Prostate gland (tissue), 2 donors: ENCODE measurements around the gene RAI14. TPM values are rescaled to one million over a fixed set of nuclear protein-coding genes. Genes with fewer than 3 reads are reported as not detected.
A peak's percentile ranks its signal among the peaks of the same experiment; 100 is the strongest.
"Not testable (repeated sequence)": the region's sequence is repeated elsewhere in the genome, so short reads cannot be mapped to it uniquely, and the experiment has no call there.

Experiments used
- DNase-seq: peaks from one replicate; pipeline ENCODE4 v3.0.0-alpha.2; 2019; ENCODE audit warnings: low spot score
- H3K27ac ChIP-seq, 2 donors: fragments of 200-600 bp; sonication (generic); 2 replicates each; pipeline ENCODE4 v1.5.1; 2017 to 2019
- H3K27me3 ChIP-seq: fragments of 200-600 bp; sonication (generic); replicated peaks from 2 replicates; pipeline ENCODE4 v1.5.1; 2019; ENCODE audit not compliant: insufficient read depth
- H3K36me3 ChIP-seq, 2 donors: fragments of 200-600 bp; sonication (generic); 1 replicate in 1 of 2; 2 replicates in 1 of 2; pipeline versions ENCODE4 v1.5.1 to v1.8.1; 2017 to 2019
- H3K4me1 ChIP-seq: fragments of 200-600 bp; sonication (generic); replicated peaks from 2 replicates; pipeline ENCODE4 v1.5.1; 2019
- H3K4me3 ChIP-seq, 2 donors: fragments of 200-600 bp; sonication (generic); 2 replicates each; pipeline ENCODE4 v1.5.1; 2017 to 2019
- H3K9me3 ChIP-seq: fragments of 200-600 bp; sonication (generic); 2 replicates; pipeline ENCODE4 v1.5.1; 2017
- CTCF ChIP-seq, 4 experiments: fragments of 200-600 bp in 2 of 4; fragments of 450-650 bp in 2 of 4; sonication (generic) in 2 of 4; IDR thresholded peaks; 1 replicate in 3 of 4; 2 replicates in 1 of 4; pipeline ENCODE4 v1.5.1; 2016 to 2019; ENCODE audit warnings: antibody characterized with exemption in 4 of 4, mild to moderate bottlenecking in 2 of 4, moderate library complexity in 2 of 4
- POLR2A ChIP-seq: fragments of 450-650 bp; IDR thresholded peaks from one replicate; pipeline ENCODE4 v1.6.1; 2016; ENCODE audit warnings: antibody characterized with exemption, mild to moderate bottlenecking
- POLR2AphosphoS5 ChIP-seq: sonication (generic); formaldehyde crosslinking; IDR thresholded peaks from one replicate; pipeline ENCODE4 v1.6.1; 2017; ENCODE audit warnings: antibody characterized with exemption
- WGBS: methylation state at CpG from one replicate; pipeline ENCODE4 v1.1.5; 2018; 5-methylcytosine and 5-hydroxymethylcytosine counted together
- intact Hi-C: fragments of 100-400 bp; cut with DNase I; formaldehyde crosslinking; loops from one replicate; pipeline ENCODE4 v1.14.2; 2022
- total RNA-seq, 2 donors: library from RNA; depleted of rRNA; stranded (reverse); fragments of >200 nt; gene quantifications; one replicate each; pipeline ENCODE4 v1.1.0, GENCODE V29; 2016

Gene RAI14
- total RNA-seq, 2 donors from 2014 or later = 9.6 to 23.7 TPM

- no peaks in the 10 kb centered on the region for H3K9me3 ChIP-seq
- TF ChIP-seq CTCF (IDR thresholded peaks at IDR 0.05) (no peak), POLR2A (no peak), POLR2AphosphoS5 (no peak)
- peak overlapping the region in 1 of 2 donors; percentile 26 for H3K27ac ChIP-seq
- no peak overlapping the region for H3K4me3 ChIP-seq
- H3K27me3 ChIP-seq = no peaks in the 10 kb centered on the region
- H3K36me3 ChIP-seq = no peaks in the 10 kb centered on the region
- H3K4me1 ChIP-seq = no peaks in the 10 kb centered on the region
- intact Hi-C loops = no loop called here
- DNase-seq = no peak
- WGBS = 68% methylated on average over 2 of the region's 2 CpGs
Measured at GRCh38 chr5:34700078-34700452, 43.9 kb downstream of the RAI14 start.

GRCh38 chr5:34701442-34701841, 45.3 kb downstream of the RAI14 start:
- 96% methylated on average over 2 of the region's 2 CpGs for WGBS
- H3K27me3 ChIP-seq, H3K4me3 ChIP-seq, H3K9me3 ChIP-seq, H3K4me1 ChIP-seq, DNase-seq, H3K27ac ChIP-seq, intact Hi-C loops, H3K36me3 ChIP-seq: not testable (repeated sequence)

- intact Hi-C loops = no loop called here
- Histone ChIP-seq H3K4me3 (no peak overlapping the region), H3K36me3 (no peaks in the 10 kb centered on the region), H3K27ac (no peak overlapping the region), H3K9me3 (no peaks in the 10 kb centered on the region), H3K27me3 (no peaks in the 10 kb centered on the region), H3K4me1 (peaks cover 2% of the 10 kb centered on the region)
- WGBS = 89% methylated on average over 10 of the region's 10 CpGs
- no peak for TF ChIP-seq POLR2AphosphoS5
- TF ChIP-seq CTCF (IDR thresholded peaks at IDR 0.05) = no peak
- TF ChIP-seq POLR2A = no peak
- no peak for DNase-seq
Measured at GRCh38 chr5:34703767-34704713, 47.9 kb downstream of the RAI14 start.

- TF ChIP-seq POLR2AphosphoS5 (no peak), CTCF (IDR thresholded peaks at IDR 0.05) (no peak), POLR2A (no peak)
- Histone ChIP-seq H3K27ac (no peak overlapping the region), H3K36me3 (no peaks in the 10 kb centered on the region), H3K4me3 (no peak overlapping the region), H3K9me3 (no peaks in the 10 kb centered on the region), H3K4me1 (peaks cover 2% of the 10 kb centered on the region), H3K27me3 (no peaks in the 10 kb centered on the region)
- no peak for DNase-seq
- intact Hi-C loops = no loop called here
- WGBS = 19% methylated on average over 1 of the region's 1 CpG
Measured at GRCh38 chr5:34706084-34706483, 50.0 kb downstream of the RAI14 start.

- Histone ChIP-seq H3K27ac (no peak overlapping the region), H3K4me1 (peaks cover 2% of the 10 kb centered on the region), H3K9me3 (no peaks in the 10 kb centered on the region), H3K27me3 (no peaks in the 10 kb centered on the region), H3K36me3 (no peaks in the 10 kb centered on the region), H3K4me3 (no peak overlapping the region)
- WGBS = 55% methylated on average over 5 of the region's 5 CpGs
- no peak for TF ChIP-seq POLR2AphosphoS5
- no peak for TF ChIP-seq CTCF (IDR thresholded peaks at IDR 0.05)
- TF ChIP-seq POLR2A = no peak
- intact Hi-C loops = no loop called here
- DNase-seq = no peak
Measured at GRCh38 chr5:34707451-34708107, 51.5 kb downstream of the RAI14 start.
